Motor neuron (in vitro differentiated cells): Measurements from ENCODE around the gene SMARCD3. TPM values are rescaled to one million over a fixed set of nuclear protein-coding genes. Genes with fewer than 3 reads are reported as not detected.

Source experiments
- ATAC-seq, 8 experiments: fragments of 200-7000 bp; cut with Tn5 transposase; replicated peaks in 6 of 8; 2 replicates each; pipeline ENCODE4 v1.8.0; 2021; ENCODE audit warnings: mild to moderate bottlenecking in 8 of 8, moderate library complexity in 8 of 8
- H3K27ac ChIP-seq, 2 donors: fragments of 250-450 bp; sonication (Bioruptor Pico); 2 replicates each; pipeline ENCODE4 v1.9.0; 2021; ENCODE audit warnings: antibody characterized with exemption in 2 of 2, mild to moderate bottlenecking in 2 of 2, moderate library complexity in 1 of 2
- H3K4me1 ChIP-seq, 2 donors: fragments of 250-450 bp; sonication (Bioruptor Pico); replicated peaks in 1 of 2; 2 replicates each; pipeline ENCODE4 v1.6.1; 2021; ENCODE audit warnings: antibody characterized with exemption in 2 of 2, mild to moderate bottlenecking in 2 of 2, moderate library complexity in 1 of 2
- H3K4me3 ChIP-seq, 5 donors: fragments of 250-450 bp; sonication (Bioruptor Pico); 2 replicates each; pipeline ENCODE4 v1.9.0; 2021; ENCODE audit warnings: antibody characterized with exemption in 5 of 5, mild to moderate bottlenecking in 5 of 5, moderate library complexity in 4 of 5
- WGBS, 10 experiments: fragments of 450-650 bp; shearing (Covaris generic); methylation state at CpG; one replicate each; pipeline ENCODE4 v1.0.0; 2022; 5-methylcytosine and 5-hydroxymethylcytosine counted together
- in situ Hi-C, 9 experiments: fragments of 400-800 bp; cut with MboI; loops; one replicate each; pipeline ENCODE4 v1.15.0; 2021; ENCODE audit warnings: low sequenced_read_pairs in 9 of 9, low pct_unique_long_range_greater_than_20kb in 2 of 9; ENCODE audit not compliant: unreplicated experiment in 9 of 9
- total RNA-seq, 8 experiments: library from RNA; unstranded; fragments of 300-600 nt; gene quantifications; 2 replicates each; pipeline versions ENCODE4 v1.2.3 to v1.2.4, GENCODE V29; 2022

SMARCD3 gene
- total RNA-seq, 8 experiments from 2014 or later, result 12.8 to 88.7 (median 35.0) TPM

DNA sequence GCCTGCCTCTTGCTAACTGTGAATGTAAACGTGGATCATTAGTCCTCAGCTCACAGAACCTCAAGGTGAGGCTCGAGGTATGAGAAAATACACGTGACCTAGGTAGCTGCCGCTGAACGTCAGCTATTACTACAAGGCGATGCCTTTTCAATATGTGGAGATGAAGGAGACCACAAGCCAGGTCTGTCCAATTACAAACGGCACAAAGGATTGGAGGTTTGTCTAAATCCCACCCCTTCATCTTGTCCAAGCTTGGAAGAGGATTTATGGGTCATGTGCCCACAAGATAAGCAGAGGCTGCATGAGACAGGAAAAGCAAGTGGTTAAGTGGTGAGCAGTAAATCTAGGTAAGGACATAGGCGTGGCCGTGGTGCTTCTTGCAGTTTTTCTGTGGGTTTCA lies 41.6 kb downstream of the SMARCD3 start:
- in situ Hi-C loops, result no loop called here
- no peak overlapping the region for H3K27ac ChIP-seq
- no peak overlapping the region for H3K4me3 ChIP-seq
- peaks cover 5% of the 10 kb centered on the region in 2 donors for H3K4me1 ChIP-seq
- ATAC-seq, result peak in 5 of 8 experiments; percentile 25 to 56 (median 40)
- 0 to 90% (median 63%) methylated on average over 2 to 9 of the region's 9 CpGs; no CpG with 5 or more reads in 2 of the 10 experiments for WGBS, 10 experiments

- Histone ChIP-seq H3K27ac (no peak overlapping the region), H3K4me3 (no peak overlapping the region), H3K4me1 (peaks cover 5% of the 10 kb centered on the region in 2 donors)
- in situ Hi-C loops, result no loop called here
- no peak for ATAC-seq
- WGBS, 10 experiments, result 17 to 100% (median 41%) methylated on average over 1 to 6 of the region's 6 CpGs; no CpG with 5 or more reads in 3 of the 10 experiments
Observed at GRCh38 chr7:151205730-151206129, 42.8 kb downstream of the SMARCD3 start.

- peaks cover 9 to 15% of the 10 kb centered on the region in 2 donors for H3K4me1 ChIP-seq
- H3K4me3 ChIP-seq, result no peak overlapping the region
- ATAC-seq, result no peak
- H3K27ac ChIP-seq, result no peak overlapping the region
- in situ Hi-C loops, result no loop called here
- WGBS, 10 experiments, result 60 to 86% (median 69%) methylated on average over 3 to 8 of the region's 48 CpGs; no CpG with 5 or more reads in 7 of the 10 experiments
Observed at GRCh38 chr7:151204383-151205032, 44.0 kb downstream of the SMARCD3 start.

DNA sequence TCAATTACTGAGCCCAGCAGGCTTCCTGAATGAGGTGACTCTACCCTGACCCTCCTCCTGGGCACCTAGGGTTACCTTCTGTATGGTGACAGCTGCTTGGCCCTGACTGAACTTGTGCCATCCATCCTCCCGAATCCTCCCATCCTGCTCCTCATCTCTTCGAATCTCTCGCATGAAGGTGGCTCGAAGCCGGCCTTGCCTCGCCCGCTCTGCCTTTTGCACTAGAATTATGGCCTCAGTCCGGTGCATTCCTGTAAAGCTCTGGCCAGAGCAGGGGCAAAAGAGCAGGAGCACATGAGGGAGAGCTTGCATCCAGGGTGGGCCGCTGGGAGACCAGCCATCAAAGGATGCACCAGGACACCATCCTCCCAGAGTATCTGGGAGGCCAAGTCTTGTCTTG lies 45.7 kb downstream of the SMARCD3 start:
- Histone ChIP-seq H3K27ac (no peak overlapping the region), H3K4me1 (peaks cover 11 to 24% of the 10 kb centered on the region in 2 donors), H3K4me3 (no peak overlapping the region)
- in situ Hi-C loops, result no loop called here
- WGBS, 10 experiments, result 78 to 100% (median 85%) methylated on average over 1 to 6 of the region's 9 CpGs; no CpG with 5 or more reads in 5 of the 10 experiments
- ATAC-seq, result no peak

GRCh38 chr7:151201751-151202150 lies 46.7 kb downstream of the SMARCD3 start:
- 60 to 97% (median 77%) methylated on average over 1 to 4 of the region's 4 CpGs; no CpG with 5 or more reads in 6 of the 10 experiments for WGBS, 10 experiments
- no peak overlapping the region for H3K4me3 ChIP-seq
- H3K4me1 ChIP-seq, result peaks cover 7 to 19% of the 10 kb centered on the region in 2 donors
- no peak overlapping the region for H3K27ac ChIP-seq
- in situ Hi-C loops, result no loop called here
- ATAC-seq, result no peak

- no peak overlapping the region for H3K27ac ChIP-seq
- peaks cover 7 to 19% of the 10 kb centered on the region in 2 donors for H3K4me1 ChIP-seq
- no peak overlapping the region for H3K4me3 ChIP-seq
- in situ Hi-C loops, result no loop called here
- 17 to 100% (median 56%) methylated on average over 1 to 2 of the region's 3 CpGs; no CpG with 5 or more reads in 4 of the 10 experiments for WGBS, 10 experiments
- ATAC-seq, result no peak
Observed at GRCh38 chr7:151201344-151201743, 47.1 kb downstream of the SMARCD3 start.

- peak overlapping the region; percentile 41 to 49 for H3K27ac ChIP-seq
- H3K4me3 ChIP-seq, result no peak overlapping the region
- H3K4me1 ChIP-seq, result peaks cover 7 to 19% of the 10 kb centered on the region in 2 donors
- 0 to 33% (median 17%) methylated on average over 1 to 5 of the region's 30 CpGs; no CpG with 5 or more reads in 6 of the 10 experiments for WGBS, 10 experiments
- in situ Hi-C loops, result no loop called here
- peak; percentile 44 to 91 (median 80) for ATAC-seq
Observed at GRCh38 chr7:151198945-151199848, 49.3 kb downstream of the SMARCD3 start.

DNA sequence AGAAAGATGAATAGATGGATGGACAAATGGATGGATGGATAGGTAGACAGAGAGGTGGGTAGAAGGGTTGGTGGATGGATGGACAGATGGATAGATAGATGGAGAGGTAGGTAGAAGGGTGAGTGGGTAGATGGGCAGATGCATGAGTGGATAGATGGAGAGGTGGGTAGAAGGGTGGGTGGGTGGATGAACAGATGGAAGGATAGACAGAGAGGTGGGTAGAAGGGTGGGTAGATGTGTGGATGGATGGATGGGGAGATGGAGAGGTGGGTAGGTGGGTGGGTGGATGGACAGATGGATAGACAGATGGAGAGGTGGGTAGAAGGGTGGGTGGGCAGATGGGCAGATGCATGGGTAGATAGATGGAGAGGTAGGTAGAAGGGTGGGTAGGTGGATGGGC lies 50.6 kb downstream of the SMARCD3 start:
- no peak for ATAC-seq
- in situ Hi-C loops, result no loop called here
- Histone ChIP-seq H3K4me1 (peaks cover 7 to 19% of the 10 kb centered on the region in 2 donors), H3K27ac (no peak overlapping the region), H3K4me3 (no peak overlapping the region)

- Histone ChIP-seq H3K27ac (no peak overlapping the region), H3K4me3 (no peak overlapping the region), H3K4me1 (peaks cover 7 to 19% of the 10 kb centered on the region in 2 donors)
- ATAC-seq, result no peak
- in situ Hi-C loops, result no loop called here
- 20 to 81% (median 53%) methylated on average over 1 to 6 of the region's 19 CpGs; no CpG with 5 or more reads in 4 of the 10 experiments for whole genome bisulfite sequencing, 10 experiments
Observed at GRCh38 chr7:151195616-151196450, 52.7 kb downstream of the SMARCD3 start.

- Histone ChIP-seq H3K27ac (no peak overlapping the region), H3K4me3 (no peak overlapping the region), H3K4me1 (peaks cover 0 to 7% of the 10 kb centered on the region in 2 donors)
- WGBS, 10 experiments, result 60 to 70% (median 63%) methylated on average over 1 to 2 of the region's 7 CpGs; no CpG with 5 or more reads in 6 of the 10 experiments
- no peak for ATAC-seq
- in situ Hi-C loops, result no loop called here
Observed at GRCh38 chr7:151194188-151194587, 54.3 kb downstream of the SMARCD3 start.

- no peak overlapping the region for H3K27ac ChIP-seq
- in situ Hi-C loops, result no loop called here
- WGBS, 10 experiments, result 0 to 88% (median 80%) methylated on average over 1 to 11 of the region's 14 CpGs; no CpG with 5 or more reads in 5 of the 10 experiments
- peak in 3 of 8 experiments; percentile 36 to 60 (median 58) for ATAC-seq
- no peaks in the 10 kb centered on the region for H3K4me1 ChIP-seq
- no peak overlapping the region for H3K4me3 ChIP-seq
Observed at GRCh38 chr7:151193203-151193978, 55.1 kb downstream of the SMARCD3 start.

DNA sequence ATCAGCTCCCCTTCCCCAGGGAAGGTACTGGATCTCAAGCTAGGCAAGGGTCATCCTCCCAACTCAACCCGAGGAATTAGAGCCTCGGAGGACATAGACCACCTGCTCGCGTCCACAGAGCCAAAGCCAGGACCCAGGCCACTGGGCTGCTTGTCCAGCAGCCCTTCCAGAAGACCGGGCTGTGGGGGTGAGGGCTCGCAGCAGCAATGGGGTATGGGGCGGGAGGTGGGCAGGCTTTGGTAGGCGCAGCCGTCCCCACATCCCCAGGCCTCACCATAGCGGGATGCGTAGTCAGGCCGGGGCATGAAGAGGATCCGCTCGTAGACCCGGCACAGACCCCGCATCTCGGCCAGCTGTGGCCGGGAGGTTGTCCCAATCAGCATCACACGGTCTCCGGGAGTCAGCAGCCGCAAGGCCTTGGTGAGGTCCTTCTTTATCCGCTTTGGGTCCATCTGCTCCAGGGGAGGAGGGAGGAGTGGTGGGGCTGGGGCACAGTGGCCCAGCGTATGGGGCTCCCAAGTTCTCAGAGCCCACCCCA lies 56.4 kb downstream of the SMARCD3 start:
- Histone ChIP-seq H3K4me1 (no peaks in the 10 kb centered on the region), H3K4me3 (no peak overlapping the region), H3K27ac (no peak overlapping the region)
- WGBS, 10 experiments, result 93% methylated on average over 6 of the region's 23 CpGs; no CpG with 5 or more reads in 9 of the 10 experiments
- in situ Hi-C loops, result no loop called here
- no peak for ATAC-seq
